Mesendoderm (in vitro differentiated cells): ENCODE measurements around the gene TBC1D16.
"Not testable (repeated sequence)": the region's sequence is repeated elsewhere in the genome, so short reads cannot be mapped to it uniquely, and the experiment has no call there.

Experiments used
- DNase-seq: peaks from one replicate; pipeline ENCODE4 v3.0.0; 2013
- H2AK5ac ChIP-seq: 2 replicates; pipeline ENCODE4 v1.6.1; 2013; ENCODE audit warnings: low read length, inconsistent platforms
- H2BK120ac ChIP-seq: 2 replicates; pipeline ENCODE4 v1.6.1; 2013; ENCODE audit warnings: low read depth, mild to moderate bottlenecking, low read length, moderate library complexity, mixed read lengths
- H2BK15ac ChIP-seq: replicated peaks from 2 replicates; pipeline ENCODE4 v1.6.1; 2013; ENCODE audit warnings: low read depth, mild to moderate bottlenecking, moderate library complexity
- H2BK5ac ChIP-seq: 2 replicates; pipeline ENCODE4 v1.6.1; 2013; ENCODE audit warnings: low read length, inconsistent platforms
- H3K18ac ChIP-seq: 2 replicates; pipeline ENCODE4 v1.6.1; 2013; ENCODE audit warnings: mild to moderate bottlenecking, low read length, mixed read lengths
- H3K23ac ChIP-seq: one replicate; pipeline ENCODE4 v1.6.1; 2013; ENCODE audit warnings: low read length
- H3K27ac ChIP-seq: 2 replicates; pipeline ENCODE4 v1.5.1; 2013; ENCODE audit warnings: low read depth, mild to moderate bottlenecking, inconsistent platforms, low read length, moderate library complexity
- H3K27me3 ChIP-seq: 2 replicates; pipeline ENCODE4 v1.6.1; 2013; ENCODE audit warnings: low read length, control low read depth, mild to moderate bottlenecking, inconsistent platforms; ENCODE audit not compliant: insufficient read depth, poor library complexity
- H3K36me3 ChIP-seq: 2 replicates; pipeline ENCODE4 v1.6.1; 2013; ENCODE audit warnings: low read length, inconsistent platforms; ENCODE audit not compliant: control insufficient read depth, insufficient read depth
- H3K4ac ChIP-seq: one replicate; pipeline ENCODE4 v1.6.1; 2013; ENCODE audit warnings: low read depth, mild to moderate bottlenecking, low read length, moderate library complexity
- H3K4me1 ChIP-seq: 2 replicates; pipeline ENCODE4 v1.6.1; 2013; ENCODE audit warnings: low read depth, low read length, inconsistent platforms; ENCODE audit not compliant: control insufficient read depth
- H3K4me2 ChIP-seq: 2 replicates; pipeline ENCODE4 v1.6.1; 2013; ENCODE audit warnings: low read length
- H3K4me3 ChIP-seq: 2 replicates; pipeline ENCODE4 v1.5.1; 2013; ENCODE audit warnings: mild to moderate bottlenecking, low read length
- H3K56ac ChIP-seq: one replicate; pipeline ENCODE4 v1.6.1; 2013; ENCODE audit warnings: low read length
- H3K79me1 ChIP-seq: 2 replicates; pipeline ENCODE4 v1.6.1; 2013; ENCODE audit warnings: low read length, inconsistent platforms
- H3K79me2 ChIP-seq: 2 replicates; pipeline ENCODE4 v1.6.1; 2013; ENCODE audit warnings: mild to moderate bottlenecking, low read length; ENCODE audit not compliant: control insufficient read depth, insufficient read depth
- H3K9ac ChIP-seq: 2 replicates; pipeline ENCODE4 v1.6.1; 2013; ENCODE audit warnings: low read length, inconsistent platforms
- H4K5ac ChIP-seq: one replicate; pipeline ENCODE4 v1.6.1; 2013; ENCODE audit warnings: low read length
- H4K8ac ChIP-seq: one replicate; pipeline ENCODE4 v1.6.1; 2013; ENCODE audit warnings: low read depth, mild to moderate bottlenecking, control low read depth, low read length, moderate library complexity
- WGBS: extraction: QIAGEN DNeasy Blood & Tissue Kit; methylation state at CpG from one replicate; pipeline ENCODE4 v1.1.7; 2013; ENCODE audit warnings: low lambda C conversion rate, missing lambda C conversion rate; ENCODE audit not compliant: insufficient coverage; ENCODE audit errors: extremely low coverage; 5-methylcytosine and 5-hydroxymethylcytosine counted together

The TBC1D16 gene

DNA sequence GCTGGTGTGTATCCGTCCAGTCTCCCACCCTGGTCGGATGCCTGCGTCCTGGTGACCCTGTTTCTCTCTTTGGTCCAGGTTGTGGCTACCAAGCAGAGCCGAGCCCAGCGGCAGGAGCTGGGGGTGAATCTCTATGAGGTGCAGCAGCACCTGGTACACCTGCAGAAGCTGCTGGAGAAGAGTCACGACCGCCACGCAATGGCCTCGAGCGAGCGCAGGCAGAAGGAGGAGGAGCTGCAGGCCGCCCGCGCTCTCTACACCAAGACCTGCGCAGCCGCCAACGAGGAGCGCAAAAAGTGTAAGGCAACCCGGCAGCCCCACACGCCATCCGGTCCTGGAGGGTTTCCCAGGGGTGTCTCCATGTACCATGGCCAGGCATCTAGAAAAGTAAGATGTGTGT lies 14.3 kb upstream of the TBC1D16 start:
- H3K9ac ChIP-seq = no peak overlapping the region
- no peak overlapping the region for H2BK5ac ChIP-seq
- no peak overlapping the region for H3K23ac ChIP-seq
- H2AK5ac ChIP-seq = no peak overlapping the region
- no peaks in the 10 kb centered on the region for H3K79me2 ChIP-seq
- H3K4me1 ChIP-seq = no peaks in the 10 kb centered on the region
- no peak overlapping the region for H3K56ac ChIP-seq
- no peak overlapping the region for H4K5ac ChIP-seq
- no peaks in the 10 kb centered on the region for H3K79me1 ChIP-seq
- no peak overlapping the region for H3K4ac ChIP-seq
- no peak overlapping the region for H3K18ac ChIP-seq
- WGBS = no CpG with 5 or more reads among the region's 21 CpGs
- H3K27me3 ChIP-seq = no peaks in the 10 kb centered on the region
- no peak overlapping the region for H3K4me3 ChIP-seq
- H2BK120ac ChIP-seq = no peak overlapping the region
- H3K36me3 ChIP-seq = no peaks in the 10 kb centered on the region
- DNase-seq = no peak
- H4K8ac ChIP-seq = no peak overlapping the region
- no peak overlapping the region for H3K4me2 ChIP-seq
- H2BK15ac ChIP-seq = no peak overlapping the region
- no peak overlapping the region for H3K27ac ChIP-seq

DNA sequence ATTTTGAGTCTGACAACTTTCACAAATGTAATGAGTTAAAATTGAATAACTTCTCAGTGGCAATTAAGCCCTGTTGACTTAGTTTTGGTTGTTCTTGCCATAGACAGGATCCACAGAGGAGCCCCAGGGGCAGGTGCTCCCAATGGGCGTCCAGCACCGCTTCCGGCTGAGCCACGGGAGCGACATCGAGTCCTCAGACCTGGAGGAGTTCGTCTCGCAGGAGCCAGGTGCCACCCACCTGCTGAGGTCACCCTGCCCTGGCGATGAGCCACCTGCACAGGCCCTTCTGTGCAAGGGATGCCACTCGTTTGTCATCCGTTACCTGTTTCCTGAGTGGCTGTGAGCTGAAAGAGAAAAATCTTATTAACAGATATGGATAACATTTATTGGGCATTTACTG lies 11.5 kb upstream of the TBC1D16 start:
- H3K4me1 ChIP-seq = no peaks in the 10 kb centered on the region
- H3K79me2 ChIP-seq = no peaks in the 10 kb centered on the region
- no peaks in the 10 kb centered on the region for H3K27me3 ChIP-seq
- DNase-seq = no peak
- no peak overlapping the region for H2BK5ac ChIP-seq
- H2BK120ac ChIP-seq = no peak overlapping the region
- H3K36me3 ChIP-seq = no peaks in the 10 kb centered on the region
- H3K4me3 ChIP-seq = no peak overlapping the region
- no peak overlapping the region for H2BK15ac ChIP-seq
- H3K27ac ChIP-seq = no peak overlapping the region
- no peaks in the 10 kb centered on the region for H3K79me1 ChIP-seq
- H4K5ac ChIP-seq = no peak overlapping the region
- no peak overlapping the region for H3K23ac ChIP-seq
- H3K4ac ChIP-seq = no peak overlapping the region
- H3K9ac ChIP-seq = no peak overlapping the region
- no CpG with 5 or more reads among the region's 11 CpGs for WGBS
- H3K18ac ChIP-seq = no peak overlapping the region
- no peak overlapping the region for H4K8ac ChIP-seq
- H3K4me2 ChIP-seq = no peak overlapping the region
- H2AK5ac ChIP-seq = no peak overlapping the region
- H3K56ac ChIP-seq = no peak overlapping the region

DNA sequence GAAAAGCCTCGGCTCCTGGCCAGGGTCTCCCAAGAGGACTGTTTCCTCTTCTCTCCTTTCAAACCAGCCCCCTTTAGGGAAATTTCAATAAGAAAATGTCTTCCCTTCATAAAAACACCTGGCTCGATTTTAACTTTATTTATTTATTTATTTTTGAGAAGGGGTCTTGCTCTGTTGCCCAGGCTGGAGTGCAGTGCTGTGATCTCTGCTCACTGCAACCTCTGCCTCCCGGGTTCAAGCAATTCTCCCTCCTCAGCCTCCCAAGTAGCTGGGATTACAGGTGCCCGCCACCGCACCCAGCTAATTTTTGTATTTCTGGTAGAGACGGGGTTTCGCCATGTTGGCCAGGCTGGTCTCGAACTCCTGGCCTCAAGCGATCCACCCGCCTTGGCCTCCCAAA lies 11.0 kb upstream of the TBC1D16 start:
- H3K9ac ChIP-seq, H3K56ac ChIP-seq, H4K8ac ChIP-seq, H3K4me3 ChIP-seq, H3K36me3 ChIP-seq, H3K18ac ChIP-seq, H3K4me2 ChIP-seq, H3K4me1 ChIP-seq, H2BK120ac ChIP-seq, H3K79me2 ChIP-seq, H3K23ac ChIP-seq, H3K4ac ChIP-seq, H3K79me1 ChIP-seq, DNase-seq, H2BK5ac ChIP-seq, H2BK15ac ChIP-seq, H4K5ac ChIP-seq, H3K27ac ChIP-seq, H3K27me3 ChIP-seq, H2AK5ac ChIP-seq: not testable (repeated sequence)
- no CpG with 5 or more reads among the region's 10 CpGs for WGBS

DNA sequence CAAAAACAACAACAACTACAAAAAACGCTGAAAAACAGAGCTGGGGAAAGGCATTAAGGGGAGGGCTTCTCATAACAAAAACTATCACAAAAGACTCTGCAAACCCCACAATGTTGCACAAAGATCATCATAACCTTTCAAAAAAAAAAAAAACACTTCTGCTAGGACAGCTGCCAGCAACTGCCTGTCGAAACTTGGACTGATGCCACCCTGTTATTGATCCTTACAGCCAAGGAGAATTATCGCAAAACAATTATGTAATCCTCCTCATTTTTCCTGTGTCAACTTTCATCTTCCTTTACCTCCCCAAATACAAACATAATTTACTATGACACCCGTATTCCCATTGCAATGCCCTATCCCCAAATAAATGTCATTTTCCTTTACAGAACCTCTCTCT lies 10.0 kb upstream of the TBC1D16 start:
- no peak overlapping the region for H3K9ac ChIP-seq
- no peak overlapping the region for H3K4me2 ChIP-seq
- no peak overlapping the region for H4K5ac ChIP-seq
- H3K4me3 ChIP-seq = no peak overlapping the region
- no peak overlapping the region for H2AK5ac ChIP-seq
- no peak for DNase-seq
- no peak overlapping the region for H2BK5ac ChIP-seq
- no peaks in the 10 kb centered on the region for H3K27me3 ChIP-seq
- H2BK120ac ChIP-seq = no peak overlapping the region
- WGBS = 100% methylated on average over 1 of the region's 4 CpGs
- no peak overlapping the region for H3K18ac ChIP-seq
- H4K8ac ChIP-seq = no peak overlapping the region
- H2BK15ac ChIP-seq = no peak overlapping the region
- no peaks in the 10 kb centered on the region for H3K36me3 ChIP-seq
- H3K79me1 ChIP-seq = no peaks in the 10 kb centered on the region
- no peak overlapping the region for H3K4ac ChIP-seq
- no peaks in the 10 kb centered on the region for H3K4me1 ChIP-seq
- H3K56ac ChIP-seq = no peak overlapping the region
- H3K23ac ChIP-seq = no peak overlapping the region
- H3K27ac ChIP-seq = no peak overlapping the region
- H3K79me2 ChIP-seq = no peaks in the 10 kb centered on the region

DNA sequence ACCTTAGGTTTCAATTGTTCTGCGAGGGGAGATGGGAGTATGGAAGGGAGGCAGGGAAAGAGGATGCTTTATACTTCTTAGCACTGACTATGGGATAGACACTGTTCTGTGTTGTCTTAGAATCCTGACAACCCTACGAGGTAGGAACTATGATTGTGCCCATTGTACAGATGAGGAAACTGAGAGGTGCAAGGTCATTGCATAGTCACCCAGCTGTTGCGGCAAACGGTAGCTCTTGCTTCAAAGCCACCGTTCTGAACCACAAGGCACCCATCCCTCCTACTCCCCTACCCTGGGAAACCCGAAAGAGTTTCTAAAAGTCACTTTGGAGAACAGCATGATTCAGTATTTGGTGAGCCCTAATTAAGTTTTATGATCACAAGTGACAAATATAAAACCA lies 8.3 kb upstream of the TBC1D16 start:
- no peak overlapping the region for H3K4me2 ChIP-seq
- no peak for DNase-seq
- no peaks in the 10 kb centered on the region for H3K4me1 ChIP-seq
- H3K9ac ChIP-seq = no peak overlapping the region
- H2BK120ac ChIP-seq = no peak overlapping the region
- no peak overlapping the region for H3K4me3 ChIP-seq
- no peak overlapping the region for H4K5ac ChIP-seq
- H3K36me3 ChIP-seq = no peaks in the 10 kb centered on the region
- H3K23ac ChIP-seq = no peak overlapping the region
- H2BK5ac ChIP-seq = no peak overlapping the region
- H3K27ac ChIP-seq = no peak overlapping the region
- no peak overlapping the region for H2AK5ac ChIP-seq
- H3K56ac ChIP-seq = no peak overlapping the region
- no peaks in the 10 kb centered on the region for H3K79me2 ChIP-seq
- H3K27me3 ChIP-seq = no peaks in the 10 kb centered on the region
- no peak overlapping the region for H4K8ac ChIP-seq
- H3K4ac ChIP-seq = no peak overlapping the region
- H3K18ac ChIP-seq = no peak overlapping the region
- no peaks in the 10 kb centered on the region for H3K79me1 ChIP-seq
- WGBS = no CpG with 5 or more reads among the region's 6 CpGs
- no peak overlapping the region for H2BK15ac ChIP-seq

DNA sequence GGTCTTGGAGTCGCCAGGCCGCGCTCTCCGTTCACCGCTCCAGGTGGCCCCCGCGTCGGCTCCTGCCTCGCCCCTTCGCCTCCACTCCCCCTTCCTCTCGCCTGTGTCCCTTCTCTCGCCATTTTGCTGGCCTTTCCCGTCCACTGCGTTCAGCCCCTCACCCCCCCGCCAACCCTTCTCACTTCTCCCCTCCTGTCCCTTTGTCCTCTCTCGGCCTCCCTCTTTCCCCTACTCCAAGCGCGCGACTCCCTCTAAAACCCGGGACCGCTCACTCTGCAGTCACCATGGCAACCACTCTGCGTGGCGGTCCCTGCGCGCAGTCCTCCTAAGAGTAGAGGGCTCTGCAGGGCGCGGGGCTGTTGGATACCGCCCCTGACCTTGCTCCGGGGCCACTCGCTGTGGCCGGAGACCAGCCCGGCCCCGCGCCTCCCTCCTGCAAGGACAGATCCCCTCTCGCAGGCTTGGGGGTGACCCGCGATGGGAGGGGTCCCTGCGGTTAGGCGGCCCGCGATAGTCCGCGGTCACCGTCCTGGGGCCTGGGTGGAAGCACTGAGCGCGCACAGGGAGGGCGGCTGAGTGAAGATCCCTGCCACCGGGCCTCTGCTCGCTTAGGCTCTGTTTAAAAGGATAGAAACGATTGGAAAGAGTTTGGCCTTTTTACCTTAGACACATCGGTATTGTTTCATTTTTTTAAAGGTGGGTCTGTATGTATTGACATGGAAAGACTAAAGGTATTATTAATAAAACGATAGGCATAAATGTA lies 1.2 kb upstream of the TBC1D16 start:
- no peak overlapping the region for H2BK15ac ChIP-seq
- peak overlapping the region; percentile 66 for H3K27ac ChIP-seq

More for the DNA sequence above, 1.2 kb upstream of the TBC1D16 start:
- Histone ChIP-seq H4K8ac (no peak overlapping the region), H3K79me1 (peaks cover 13% of the 10 kb centered on the region), H2AK5ac (no peak overlapping the region), H3K79me2 (peaks cover 25% of the 10 kb centered on the region), H2BK120ac (no peak overlapping the region), H3K18ac (no peak overlapping the region), H3K27me3 (no peaks in the 10 kb centered on the region), H3K4me2 (peak overlapping the region; percentile 44), H3K23ac (no peak overlapping the region), H3K56ac (peak overlapping the region; percentile 94), H3K9ac (peak overlapping the region; percentile 67), H4K5ac (no peak overlapping the region), H3K4ac (no peak overlapping the region), H3K4me3 (peak overlapping the region; percentile 81), H3K36me3 (no peaks in the 10 kb centered on the region), H3K4me1 (peaks cover 2% of the 10 kb centered on the region), H2BK5ac (no peak overlapping the region)
- peak; percentile 90 for DNase-seq
- WGBS = no CpG with 5 or more reads among the region's 52 CpGs
